ENCODE data around the gene GAB3.
"Not testable (repeated sequence)": the region's sequence is repeated elsewhere in the genome, so short reads cannot be mapped to it uniquely, and the experiment has no call there.

Gene GAB3

GRCh38 chrX:154720067-154720466, 30.8 kb downstream of the GAB3 start:
- DNase-seq (ENCODE audit: low spot score), result no peak

GRCh38 chrX:154719132-154719675, 31.7 kb downstream of the GAB3 start:
- no peak for DNase-seq (ENCODE audit: low spot score)

DNA sequence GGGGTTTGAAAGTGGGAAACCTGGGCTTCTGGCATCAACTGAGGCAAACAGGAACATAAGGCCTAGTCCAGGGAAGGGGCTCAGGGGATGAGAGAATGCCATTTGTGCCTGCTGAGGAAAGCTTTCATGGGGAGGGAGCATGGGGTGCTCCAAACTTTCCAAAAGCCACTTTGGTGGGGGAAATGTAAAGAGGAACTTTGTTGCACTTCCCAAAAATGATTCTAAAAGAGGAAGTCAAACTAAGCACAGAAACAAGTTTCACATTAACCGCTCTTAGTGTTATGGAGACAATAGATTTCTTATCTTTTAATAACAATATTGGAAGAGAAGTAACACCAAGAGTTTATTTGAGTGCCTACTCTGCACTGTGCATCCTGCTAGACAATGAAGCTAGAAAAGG, 32.3 kb downstream of the GAB3 start:
- no peak for DNase-seq (ENCODE audit: low spot score)

GRCh38 chrX:154717824-154718223, 33.1 kb downstream of the GAB3 start:
- no peak for DNase-seq (ENCODE audit: low spot score)

- no peak for DNase-seq (ENCODE audit: low spot score)
These were observed 35.1 kb downstream of the GAB3 start for GRCh38 chrX:154715825-154716224.

GRCh38 chrX:154714925-154715324, 36.0 kb downstream of the GAB3 start:
- no peak for DNase-seq (ENCODE audit: low spot score)

DNA sequence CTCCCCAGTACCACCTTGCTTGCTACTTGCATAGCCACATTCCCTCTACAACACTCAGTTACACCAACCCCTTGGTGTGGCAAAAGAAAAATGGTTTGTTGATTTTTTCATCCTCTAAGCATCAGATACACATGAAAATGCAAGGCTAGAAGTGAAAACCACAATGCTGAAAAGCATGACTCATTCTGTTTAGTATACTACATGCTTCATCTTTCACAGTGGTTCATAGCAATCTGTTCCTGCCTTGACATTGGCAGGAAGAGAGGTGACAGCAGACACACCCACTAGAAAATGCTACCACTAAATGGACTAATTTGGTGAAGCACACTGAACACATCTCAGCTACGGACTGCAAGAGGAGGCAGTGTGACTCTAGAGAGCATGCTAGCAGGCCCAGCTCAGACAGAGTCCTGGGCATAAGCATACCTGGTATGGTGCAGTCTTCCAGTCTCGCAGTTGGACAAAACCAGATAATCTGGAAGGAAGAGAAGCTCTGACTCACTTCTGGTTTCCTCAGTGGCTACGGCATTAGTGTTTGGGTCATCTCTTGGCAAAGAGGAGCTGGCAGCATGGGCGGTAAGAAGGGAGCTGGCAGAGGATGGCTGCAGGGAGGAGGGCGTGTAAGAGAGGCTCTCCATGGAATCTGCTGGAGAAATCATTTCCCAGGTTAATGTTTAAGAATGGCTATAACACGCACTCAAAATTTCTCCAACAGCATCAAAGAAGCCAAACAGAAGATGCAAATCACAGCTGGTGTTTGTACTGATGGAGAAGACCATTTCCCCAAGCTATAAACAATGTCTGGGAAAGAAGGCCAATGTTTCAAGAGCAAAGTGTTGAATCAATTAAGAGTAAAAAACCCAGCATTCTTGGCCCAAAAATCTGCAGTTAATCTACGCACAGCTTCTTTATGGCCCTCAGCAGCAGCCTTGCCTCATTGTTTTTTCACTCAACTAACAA, 37.8 kb downstream of the GAB3 start:
- DNase-seq (ENCODE audit: low spot score), result no peak

GRCh38 chrX:154711264-154711663, 39.6 kb downstream of the GAB3 start:
- no peak for DNase-seq (ENCODE audit: low spot score)

- DNase-seq (ENCODE audit: low spot score), result no peak
These were observed 40.6 kb downstream of the GAB3 start for GRCh38 chrX:154710309-154710708.

DNA sequence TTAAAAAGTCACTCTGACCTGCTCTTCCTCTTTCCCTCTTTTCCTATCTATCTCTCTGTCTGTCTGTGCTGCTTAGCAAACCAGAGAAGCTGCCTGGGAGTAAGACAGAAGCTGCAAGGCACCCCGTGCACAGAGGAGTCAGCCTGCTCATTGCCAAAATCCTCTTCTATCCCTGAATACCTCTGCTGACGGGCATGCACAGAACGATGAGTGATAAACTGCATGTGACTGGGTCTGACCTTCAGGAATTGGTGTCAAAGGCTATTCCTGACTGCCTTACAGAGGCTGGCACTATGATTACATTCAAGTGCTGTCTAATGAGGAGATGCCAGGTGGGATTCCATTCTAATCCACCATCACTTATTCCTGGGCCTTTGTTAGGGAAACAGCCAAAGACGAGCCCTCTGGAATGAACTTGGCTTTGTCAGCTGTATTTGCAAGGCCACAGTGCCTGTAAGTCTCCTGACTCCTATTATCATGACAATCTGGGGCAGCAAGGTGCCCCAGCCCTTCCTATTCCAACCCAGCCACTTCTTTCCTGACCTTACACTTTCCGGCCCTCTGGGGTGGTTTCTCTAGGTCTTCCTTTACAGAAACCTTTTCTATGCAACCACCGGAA, 52.1 kb downstream of the GAB3 start:
- no peak for DNase-seq (ENCODE audit: low spot score)

DNA sequence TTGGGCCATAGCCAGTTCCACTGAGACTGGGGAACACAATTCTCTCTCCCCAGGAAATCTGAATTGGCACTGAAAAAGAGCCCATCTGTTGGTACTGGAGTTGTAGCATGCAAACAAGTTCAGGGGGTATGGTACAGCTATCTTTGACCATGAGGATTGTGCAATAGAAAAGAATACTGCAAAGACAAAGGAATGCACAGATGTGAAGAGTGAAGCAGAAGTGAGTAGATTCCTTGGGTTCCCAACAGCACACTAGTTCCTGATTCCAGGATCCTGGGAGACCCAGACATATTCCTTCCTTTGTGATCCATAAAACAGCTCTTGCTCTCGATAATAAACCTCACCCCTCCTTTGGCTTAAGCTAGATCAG, 54.2 kb downstream of the GAB3 start:
- DNase-seq (ENCODE audit: low spot score), result no peak

DNA sequence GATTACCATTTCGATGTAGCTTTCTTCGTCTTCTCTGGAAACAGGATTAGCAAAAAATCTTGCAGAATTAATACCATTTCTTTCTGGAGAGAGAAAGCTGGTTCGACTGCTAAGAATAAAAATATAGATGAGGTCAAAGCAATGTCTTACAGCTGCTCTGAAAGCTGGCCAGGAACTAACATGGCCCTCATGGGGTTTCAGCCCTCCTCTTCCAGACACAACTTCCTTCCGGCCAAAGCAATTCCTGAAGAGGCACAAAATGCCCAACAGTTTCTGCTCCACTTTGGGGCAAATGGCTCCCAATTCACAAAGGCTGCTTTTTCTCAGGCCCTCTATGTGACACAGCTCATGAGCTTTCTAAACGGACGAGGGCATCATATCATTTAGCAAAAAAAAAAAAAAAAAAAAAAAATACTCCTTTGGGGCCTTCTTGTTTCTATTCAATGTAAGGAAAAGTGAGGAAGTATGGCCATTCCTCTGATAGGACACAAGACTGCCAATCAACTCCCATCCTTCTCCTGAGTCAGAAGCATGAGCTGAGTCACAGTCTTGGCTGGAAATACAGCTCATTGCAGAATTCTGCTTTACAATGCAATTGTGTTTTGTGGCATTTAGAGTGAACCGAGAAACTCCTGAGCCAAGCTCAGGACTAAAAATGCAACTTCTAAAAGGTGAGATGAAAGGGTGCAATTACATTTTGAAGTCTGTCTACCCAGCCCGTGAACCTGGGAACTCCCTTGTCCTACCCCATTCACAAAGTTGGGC, 54.8 kb downstream of the GAB3 start:
- DNase-seq (ENCODE audit: low spot score), result no peak

DNA sequence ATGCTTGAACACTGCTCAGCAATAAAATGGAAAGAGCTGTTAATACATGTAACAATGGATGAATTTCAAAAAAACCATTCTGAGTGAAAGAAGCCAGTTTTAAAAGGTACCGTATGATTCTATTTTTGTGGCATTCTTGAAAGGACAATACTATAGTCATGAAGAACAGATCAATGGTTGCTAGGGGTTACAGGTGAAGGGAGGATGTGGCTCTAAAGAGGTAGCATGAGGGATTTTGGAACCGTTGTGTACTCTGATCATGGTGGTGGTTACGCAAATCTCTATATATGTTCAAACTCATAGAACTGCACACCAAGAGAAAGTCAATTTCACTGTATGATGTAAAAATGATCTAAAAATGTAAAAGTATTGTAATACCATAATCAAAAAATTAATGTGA, 57.5 kb downstream of the GAB3 start:
- no peak for DNase-seq (ENCODE audit: low spot score)

- DNase-seq (ENCODE audit: low spot score), result not testable (repeated sequence)
These were observed 60.4 kb downstream of the GAB3 start for GRCh38 chrX:154690438-154690837.

- DNase-seq (ENCODE audit: low spot score), result not testable (repeated sequence)
These were observed 78.8 kb downstream of the GAB3 start for GRCh38 chrX:154672084-154672483.

- DNase-seq (ENCODE audit: low spot score), result not testable (repeated sequence)
These were observed 80.0 kb downstream of the GAB3 start for GRCh38 chrX:154670848-154671247.

GRCh38 chrX:154661899-154662298, 89.0 kb downstream of the GAB3 start:
- no peak for DNase-seq (ENCODE audit: low spot score)

GRCh38 chrX:154661170-154661569, 89.7 kb downstream of the GAB3 start:
- no peak for DNase-seq (ENCODE audit: low spot score)

DNA sequence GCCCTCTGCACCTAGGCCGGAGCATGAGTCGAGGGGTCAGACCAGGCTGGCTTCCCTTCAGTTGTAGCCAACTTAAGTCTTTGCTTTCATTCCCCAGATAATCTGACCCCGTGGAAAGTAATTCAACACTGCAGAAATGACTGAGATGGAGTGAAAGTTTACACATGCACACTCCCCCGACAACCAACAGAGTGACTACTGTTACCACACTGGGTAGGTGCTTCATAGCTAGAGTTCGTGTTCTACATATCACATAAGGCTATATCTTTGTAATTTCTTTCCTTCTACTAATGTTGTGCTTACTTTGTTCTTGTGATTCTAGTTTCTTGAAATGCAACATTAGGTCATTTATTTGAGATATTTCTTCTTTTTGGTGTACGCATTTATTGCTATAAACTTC, 90.3 kb downstream of the GAB3 start:
- DNase-seq (ENCODE audit: low spot score), result no peak

GRCh38 chrX:154658957-154659356, 91.9 kb downstream of the GAB3 start:
- DNase-seq (ENCODE audit: low spot score), result no peak

DNA sequence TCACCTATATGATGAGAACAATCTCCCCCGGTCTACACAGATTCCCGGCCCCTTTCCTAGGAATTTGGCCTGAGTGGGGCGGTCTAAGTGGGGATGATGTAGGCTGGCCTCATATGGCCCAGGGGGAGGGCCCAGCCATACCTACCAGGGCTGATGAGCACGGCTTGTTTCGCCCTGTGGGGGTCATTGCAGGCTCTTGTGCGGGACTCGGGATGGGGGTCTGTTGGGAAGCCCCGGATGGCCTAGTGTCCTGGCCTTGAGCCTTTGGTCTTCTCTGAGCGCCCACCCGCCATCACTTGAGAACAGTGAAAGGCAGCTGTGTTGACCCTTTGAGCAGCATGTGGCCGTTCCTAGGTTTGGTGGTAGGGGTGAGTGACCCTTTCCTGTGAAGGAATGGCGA, 92.7 kb downstream of the GAB3 start:
- DNase-seq (ENCODE audit: low spot score), result no peak

DNA sequence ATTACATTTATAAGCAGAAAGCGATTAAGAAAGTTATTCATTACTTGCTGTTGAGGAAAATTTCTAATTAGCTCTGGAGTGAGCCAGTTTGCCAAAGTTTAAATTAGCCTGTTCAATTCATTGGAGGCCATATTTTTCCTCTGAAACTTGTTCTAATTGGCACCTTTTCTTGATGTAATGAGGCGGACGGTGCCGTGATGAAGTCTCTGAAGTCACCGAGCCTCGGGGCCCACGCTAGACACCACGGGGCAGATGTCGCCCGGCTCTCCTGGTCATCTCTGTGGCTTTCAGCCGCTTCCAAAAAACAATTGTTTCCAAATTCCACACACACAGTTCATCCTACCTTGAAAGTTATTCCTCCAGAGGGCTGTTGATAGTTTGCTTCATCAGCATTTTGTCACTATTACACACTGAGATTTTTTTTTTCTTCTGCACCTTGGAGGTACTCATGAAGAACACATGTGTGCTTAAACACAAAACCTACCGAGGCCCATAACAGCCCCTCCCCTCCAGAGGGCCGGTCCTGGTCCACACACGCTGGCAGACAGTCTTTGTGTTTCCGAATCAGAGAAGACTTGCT, 93.6 kb downstream of the GAB3 start:
- DNase-seq (ENCODE audit: low spot score), result no peak

Measured in left forelimb (tissue), 1 donor.